ENCODE data around the gene PRKG1.

DNA sequence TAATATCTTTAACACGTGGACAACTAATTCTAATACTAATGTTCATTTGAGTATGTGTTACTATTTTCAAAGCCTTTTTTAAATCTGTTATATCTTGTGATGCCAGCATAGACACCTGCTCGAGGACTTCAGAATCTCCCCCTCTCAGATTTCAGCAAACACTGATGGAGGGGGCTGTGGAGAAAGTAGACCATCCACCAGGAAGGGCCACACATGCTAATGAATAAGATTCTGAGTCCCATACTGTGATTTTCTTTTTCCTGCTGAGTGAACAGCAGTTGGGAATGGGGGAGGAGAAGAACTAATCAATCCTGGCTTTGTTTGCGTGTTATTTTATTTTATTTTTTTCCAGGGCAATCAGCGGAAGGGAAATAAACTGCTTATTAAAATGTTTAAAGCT, 783.0 kb downstream of the PRKG1 start:
- TF ChIP-seq CTCF (IDR thresholded peaks at IDR 0.05), result no peak
- no peak for TF ChIP-seq POLR2AphosphoS5 (IDR thresholded peaks at IDR 0.05)
